Measurements from ENCODE around the gene SSBP4.
A peak's percentile ranks its signal among the peaks of the same experiment; 100 is the strongest.
"Not testable (repeated sequence)": the region's sequence is repeated elsewhere in the genome, so short reads cannot be mapped to it uniquely, and the experiment has no call there.

Gene SSBP4

DNA sequence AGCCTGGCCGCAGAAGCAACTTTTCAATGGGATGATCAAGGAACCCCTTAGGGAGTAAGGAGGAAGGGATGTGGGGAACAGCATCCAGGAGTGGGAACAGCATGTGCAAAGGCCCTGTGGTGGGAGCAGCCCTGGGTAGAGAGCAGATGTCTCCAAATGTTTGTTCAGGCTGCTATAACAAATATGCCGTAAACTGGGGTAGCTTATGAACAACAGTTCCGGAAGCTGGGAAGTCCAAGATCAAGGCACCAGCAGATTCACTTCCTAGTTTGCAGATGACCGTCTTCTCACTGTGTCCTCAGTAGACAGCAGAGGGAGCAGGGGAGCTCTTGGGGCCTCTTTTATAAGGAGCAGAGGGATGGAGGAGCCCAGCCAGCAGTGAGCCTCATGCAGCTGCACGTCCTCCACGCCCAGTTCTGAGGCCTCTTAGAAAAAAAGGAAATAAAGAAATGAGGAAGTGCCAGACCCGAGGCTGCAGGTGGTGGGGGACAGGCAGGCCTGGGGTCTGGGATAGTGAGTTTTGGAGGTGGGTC, 17.6 kb upstream of the SSBP4 start:
- H3K27ac ChIP-seq (ENCODE audit: extremely low read depth, low read depth, low read length), result no peak overlapping the region
- no peak for TF ChIP-seq ZBTB48 (tag by site-specific recombination; IDR thresholded peaks at IDR 0.05)
- TF ChIP-seq ZNF623 (tag by site-specific recombination; IDR thresholded peaks at IDR 0.05), result peak; percentile 99
- TF ChIP-seq, protein P1, sequence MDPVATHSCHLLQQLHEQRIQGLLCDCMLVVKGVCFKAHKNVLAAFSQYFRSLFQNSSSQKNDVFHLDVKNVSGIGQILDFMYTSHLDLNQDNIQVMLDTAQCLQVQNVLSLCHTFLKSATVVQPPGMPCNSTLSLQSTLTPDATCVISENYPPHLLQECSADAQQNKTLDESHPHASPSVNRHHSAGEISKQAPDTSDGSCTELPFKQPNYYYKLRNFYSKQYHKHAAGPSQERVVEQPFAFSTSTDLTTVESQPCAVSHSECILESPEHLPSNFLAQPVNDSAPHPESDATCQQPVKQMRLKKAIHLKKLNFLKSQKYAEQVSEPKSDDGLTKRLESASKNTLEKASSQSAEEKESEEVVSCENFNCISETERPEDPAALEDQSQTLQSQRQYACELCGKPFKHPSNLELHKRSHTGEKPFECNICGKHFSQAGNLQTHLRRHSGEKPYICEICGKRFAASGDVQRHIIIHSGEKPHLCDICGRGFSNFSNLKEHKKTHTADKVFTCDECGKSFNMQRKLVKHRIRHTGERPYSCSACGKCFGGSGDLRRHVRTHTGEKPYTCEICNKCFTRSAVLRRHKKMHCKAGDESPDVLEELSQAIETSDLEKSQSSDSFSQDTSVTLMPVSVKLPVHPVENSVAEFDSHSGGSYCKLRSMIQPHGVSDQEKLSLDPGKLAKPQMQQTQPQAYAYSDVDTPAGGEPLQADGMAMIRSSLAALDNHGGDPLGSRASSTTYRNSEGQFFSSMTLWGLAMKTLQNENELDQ (tag by site-specific recombination; IDR thresholded peaks at IDR 0.05; ENCODE audit: low read depth), result no peak
- no peak for TF ChIP-seq ZNF658 (tag by site-specific recombination; IDR thresholded peaks at IDR 0.05)
- TF ChIP-seq, protein P2, sequence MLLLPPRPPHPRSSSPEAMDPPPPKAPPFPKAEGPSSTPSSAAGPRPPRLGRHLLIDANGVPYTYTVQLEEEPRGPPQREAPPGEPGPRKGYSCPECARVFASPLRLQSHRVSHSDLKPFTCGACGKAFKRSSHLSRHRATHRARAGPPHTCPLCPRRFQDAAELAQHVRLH (tag by site-specific recombination; IDR thresholded peaks at IDR 0.05), result peak; percentile 59; the same call in 1 of the 2 replicates
- no peak for TF ChIP-seq KLF1 (tag by site-specific recombination; IDR thresholded peaks at IDR 0.05)
- TF ChIP-seq WT1 (tag by site-specific recombination; IDR thresholded peaks at IDR 0.05), result no peak
- no peak for TF ChIP-seq ZNF324 (tag by site-specific recombination; IDR thresholded peaks at IDR 0.05)
- TF ChIP-seq HOXC10 (CRISPR knock-in tag; IDR thresholded peaks at IDR 0.05), result no peak
- no peak for TF ChIP-seq ZNF114 (tag by site-specific recombination; IDR thresholded peaks at IDR 0.05)
- TF ChIP-seq ZNF37A (tag by site-specific recombination; IDR thresholded peaks at IDR 0.05), result no peak
- TF ChIP-seq, protein P3, sequence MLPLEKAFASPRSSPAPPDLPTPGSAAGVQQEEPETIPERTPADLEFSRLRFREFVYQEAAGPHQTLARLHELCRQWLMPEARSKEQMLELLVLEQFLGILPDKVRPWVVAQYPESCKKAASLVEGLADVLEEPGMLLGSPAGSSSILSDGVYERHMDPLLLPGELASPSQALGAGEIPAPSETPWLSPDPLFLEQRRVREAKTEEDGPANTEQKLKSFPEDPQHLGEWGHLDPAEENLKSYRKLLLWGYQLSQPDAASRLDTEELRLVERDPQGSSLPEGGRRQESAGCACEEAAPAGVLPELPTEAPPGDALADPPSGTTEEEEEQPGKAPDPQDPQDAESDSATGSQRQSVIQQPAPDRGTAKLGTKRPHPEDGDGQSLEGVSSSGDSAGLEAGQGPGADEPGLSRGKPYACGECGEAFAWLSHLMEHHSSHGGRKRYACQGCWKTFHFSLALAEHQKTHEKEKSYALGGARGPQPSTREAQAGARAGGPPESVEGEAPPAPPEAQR (tag by site-specific recombination; IDR thresholded peaks at IDR 0.05), result no peak
- TF ChIP-seq ZBTB17 (tag by site-specific recombination; IDR thresholded peaks at IDR 0.05), result no peak
- TF ChIP-seq, protein P4, sequence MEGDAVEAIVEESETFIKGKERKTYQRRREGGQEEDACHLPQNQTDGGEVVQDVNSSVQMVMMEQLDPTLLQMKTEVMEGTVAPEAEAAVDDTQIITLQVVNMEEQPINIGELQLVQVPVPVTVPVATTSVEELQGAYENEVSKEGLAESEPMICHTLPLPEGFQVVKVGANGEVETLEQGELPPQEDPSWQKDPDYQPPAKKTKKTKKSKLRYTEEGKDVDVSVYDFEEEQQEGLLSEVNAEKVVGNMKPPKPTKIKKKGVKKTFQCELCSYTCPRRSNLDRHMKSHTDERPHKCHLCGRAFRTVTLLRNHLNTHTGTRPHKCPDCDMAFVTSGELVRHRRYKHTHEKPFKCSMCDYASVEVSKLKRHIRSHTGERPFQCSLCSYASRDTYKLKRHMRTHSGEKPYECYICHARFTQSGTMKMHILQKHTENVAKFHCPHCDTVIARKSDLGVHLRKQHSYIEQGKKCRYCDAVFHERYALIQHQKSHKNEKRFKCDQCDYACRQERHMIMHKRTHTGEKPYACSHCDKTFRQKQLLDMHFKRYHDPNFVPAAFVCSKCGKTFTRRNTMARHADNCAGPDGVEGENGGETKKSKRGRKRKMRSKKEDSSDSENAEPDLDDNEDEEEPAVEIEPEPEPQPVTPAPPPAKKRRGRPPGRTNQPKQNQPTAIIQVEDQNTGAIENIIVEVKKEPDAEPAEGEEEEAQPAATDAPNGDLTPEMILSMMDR (tag by site-specific recombination; IDR thresholded peaks at IDR 0.05), result peak; percentile 56; the same call in 1 of the 2 replicates
- TF ChIP-seq, protein P5, sequence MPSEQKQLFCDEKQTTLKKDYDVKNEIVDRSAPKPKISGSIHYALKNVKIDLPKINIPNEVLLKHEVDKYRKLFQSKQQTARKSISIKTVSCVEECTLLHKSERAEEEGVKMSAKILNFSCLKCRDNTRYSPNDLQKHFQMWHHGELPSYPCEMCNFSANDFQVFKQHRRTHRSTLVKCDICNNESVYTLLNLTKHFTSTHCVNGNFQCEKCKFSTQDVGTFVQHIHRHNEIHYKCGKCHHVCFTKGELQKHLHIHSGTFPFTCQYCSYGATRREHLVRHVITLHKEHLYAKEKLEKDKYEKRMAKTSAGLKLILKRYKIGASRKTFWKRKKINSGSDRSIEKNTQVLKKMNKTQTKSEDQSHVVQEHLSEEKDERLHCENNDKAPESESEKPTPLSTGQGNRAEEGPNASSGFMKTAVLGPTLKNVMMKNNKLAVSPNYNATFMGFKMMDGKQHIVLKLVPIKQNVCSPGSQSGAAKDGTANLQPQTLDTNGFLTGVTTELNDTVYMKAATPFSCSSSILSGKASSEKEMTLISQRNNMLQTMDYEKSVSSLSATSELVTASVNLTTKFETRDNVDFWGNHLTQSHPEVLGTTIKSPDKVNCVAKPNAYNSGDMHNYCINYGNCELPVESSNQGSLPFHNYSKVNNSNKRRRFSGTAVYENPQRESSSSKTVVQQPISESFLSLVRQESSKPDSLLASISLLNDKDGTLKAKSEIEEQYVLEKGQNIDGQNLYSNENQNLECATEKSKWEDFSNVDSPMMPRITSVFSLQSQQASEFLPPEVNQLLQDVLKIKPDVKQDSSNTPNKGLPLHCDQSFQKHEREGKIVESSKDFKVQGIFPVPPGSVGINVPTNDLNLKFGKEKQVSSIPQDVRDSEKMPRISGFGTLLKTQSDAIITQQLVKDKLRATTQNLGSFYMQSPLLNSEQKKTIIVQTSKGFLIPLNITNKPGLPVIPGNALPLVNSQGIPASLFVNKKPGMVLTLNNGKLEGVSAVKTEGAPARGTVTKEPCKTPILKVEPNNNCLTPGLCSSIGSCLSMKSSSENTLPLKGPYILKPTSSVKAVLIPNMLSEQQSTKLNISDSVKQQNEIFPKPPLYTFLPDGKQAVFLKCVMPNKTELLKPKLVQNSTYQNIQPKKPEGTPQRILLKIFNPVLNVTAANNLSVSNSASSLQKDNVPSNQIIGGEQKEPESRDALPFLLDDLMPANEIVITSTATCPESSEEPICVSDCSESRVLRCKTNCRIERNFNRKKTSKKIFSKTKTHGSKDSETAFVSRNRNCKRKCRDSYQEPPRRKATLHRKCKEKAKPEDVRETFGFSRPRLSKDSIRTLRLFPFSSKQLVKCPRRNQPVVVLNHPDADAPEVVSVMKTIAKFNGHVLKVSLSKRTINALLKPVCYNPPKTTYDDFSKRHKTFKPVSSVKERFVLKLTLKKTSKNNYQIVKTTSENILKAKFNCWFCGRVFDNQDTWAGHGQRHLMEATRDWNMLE (tag by site-specific recombination; conservative IDR thresholded peaks at IDR 0.05; ENCODE audit: low read depth), result no peak
- TF ChIP-seq ZNF660 (tag by site-specific recombination; IDR thresholded peaks at IDR 0.05), result 0 out of 2 replicates have a peak, but pooled peaks have one; percentile 49
- TF ChIP-seq PRDM1 (tag by site-specific recombination; IDR thresholded peaks at IDR 0.05), result no peak
- TF ChIP-seq, protein P6, sequence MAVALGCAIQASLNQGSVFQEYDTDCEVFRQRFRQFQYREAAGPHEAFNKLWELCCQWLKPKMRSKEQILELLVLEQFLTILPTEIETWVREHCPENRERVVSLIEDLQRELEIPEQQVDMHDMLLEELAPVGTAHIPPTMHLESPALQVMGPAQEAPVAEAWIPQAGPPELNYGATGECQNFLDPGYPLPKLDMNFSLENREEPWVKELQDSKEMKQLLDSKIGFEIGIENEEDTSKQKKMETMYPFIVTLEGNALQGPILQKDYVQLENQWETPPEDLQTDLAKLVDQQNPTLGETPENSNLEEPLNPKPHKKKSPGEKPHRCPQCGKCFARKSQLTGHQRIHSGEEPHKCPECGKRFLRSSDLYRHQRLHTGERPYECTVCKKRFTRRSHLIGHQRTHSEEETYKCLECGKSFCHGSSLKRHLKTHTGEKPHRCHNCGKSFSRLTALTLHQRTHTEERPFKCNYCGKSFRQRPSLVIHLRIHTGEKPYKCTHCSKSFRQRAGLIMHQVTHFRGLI (tag by site-specific recombination; IDR thresholded peaks at IDR 0.05), result peak; percentile 80
- TF ChIP-seq ZNF341 (tag by site-specific recombination; IDR thresholded peaks at IDR 0.05; ENCODE audit: low read depth), result no peak
- no peak for TF ChIP-seq ZNF24 (tag by site-specific recombination; IDR thresholded peaks at IDR 0.05)
- TF ChIP-seq ZBTB8A (tag by site-specific recombination; IDR thresholded peaks at IDR 0.05), result no peak
- no peaks in the 10 kb centered on the region for H3K9me3 ChIP-seq (ENCODE audit: control insufficient read depth, insufficient read depth, low read depth, low read length)
- no peaks in the 10 kb centered on the region for H3K36me3 ChIP-seq (ENCODE audit: control insufficient read depth in 2 of 2, insufficient read depth in 1 of 2, low read length in 2 of 2)
- H3K4me3 ChIP-seq (ENCODE audit: low read depth, low read length), result no peak overlapping the region
- H3K4me1 ChIP-seq (ENCODE audit: control insufficient read depth, insufficient read depth, low read length), result no peaks in the 10 kb centered on the region
- ChIA-PET CTCF (interaction anchor here (0.7 to 8.5 kb wide), 10 partner anchors 9 to 541 kb away, joined by 3 to 68 read pairs (median 5); partner anchors contain the start of gene GDF15), POLR2A (interaction anchor here (0.6 to 1.1 kb wide), 2 partner anchors 120 to 122 kb away, joined by 3 read pairs; partner anchors contain the start of gene JUND)

DNA sequence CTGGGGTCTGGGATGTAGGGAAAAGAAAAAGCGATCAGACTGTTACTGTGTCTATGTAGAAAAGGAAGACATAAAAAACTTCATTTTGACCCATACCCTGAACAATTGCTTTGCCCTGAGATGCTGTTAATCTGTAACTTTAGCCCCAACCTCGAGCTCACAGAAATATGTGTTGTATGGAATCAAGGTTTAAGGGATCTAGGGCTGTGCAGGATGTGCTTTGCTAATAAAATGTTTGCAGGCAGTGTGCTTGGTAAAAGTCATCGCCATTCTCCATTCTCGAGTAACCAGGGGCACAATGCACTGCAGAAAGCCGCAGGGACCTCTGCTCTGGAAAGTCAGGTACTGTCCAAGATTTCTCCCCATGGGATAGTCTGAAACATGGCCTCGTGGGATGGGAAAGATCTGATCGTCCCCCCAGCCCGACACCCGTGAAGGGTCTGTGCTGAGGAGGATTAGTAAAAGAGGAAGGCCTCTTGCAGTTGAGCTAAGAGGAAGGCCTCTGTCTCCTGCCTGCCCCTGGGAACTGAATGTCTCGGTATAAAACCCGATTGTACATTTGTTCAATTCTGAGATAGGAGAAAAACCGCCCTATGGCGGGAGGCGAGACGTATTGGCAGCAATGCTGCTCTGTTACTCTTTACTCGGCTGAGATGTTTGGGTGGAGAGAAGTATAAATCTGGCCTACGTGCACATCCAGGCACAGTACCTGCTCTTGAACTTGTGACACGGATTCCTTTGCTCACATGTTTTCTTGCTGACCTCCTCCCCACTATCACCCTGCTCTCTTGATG, 16.5 kb upstream of the SSBP4 start:
- CTCF ChIA-PET, result interaction anchor here (0.6 to 8.5 kb wide), 7 partner anchors 8 to 123 kb away, joined by 3 to 68 read pairs (median 4); partner anchors contain the start of gene GDF15
- H3K4me3 ChIP-seq (ENCODE audit: low read depth, low read length); POLR2A ChIA-PET: not testable (repeated sequence)

More for the DNA sequence above, 16.5 kb upstream of the SSBP4 start:
- not testable (repeated sequence) for H3K9me3 ChIP-seq (ENCODE audit: control insufficient read depth, insufficient read depth, low read depth, low read length); H3K4me1 ChIP-seq (ENCODE audit: control insufficient read depth, insufficient read depth, low read length); H3K27ac ChIP-seq (ENCODE audit: extremely low read depth, low read depth, low read length); H3K36me3 ChIP-seq (ENCODE audit: control insufficient read depth in 2 of 2, insufficient read depth in 1 of 2, low read length in 2 of 2)
